Testis (tissue), 3 donors: ENCODE results near the gene INPP5A. TPM values are rescaled to one million over a fixed set of nuclear protein-coding genes. Genes with fewer than 3 reads are reported as not detected.
"Not testable (repeated sequence)": the region's sequence is repeated elsewhere in the genome, so short reads cannot be mapped to it uniquely, and the experiment has no call there.

Experiments
- DNase-seq: peaks from one replicate; pipeline ENCODE4 v3.0.0-alpha.2; 2019
- H3K27ac ChIP-seq, 2 donors: fragments of 200-600 bp; sonication (generic); one replicate each; pipeline ENCODE4 v1.5.1; 2019
- H3K27me3 ChIP-seq: fragments of 200-600 bp; sonication (generic); one replicate; pipeline ENCODE4 v1.5.1; 2019
- H3K36me3 ChIP-seq: fragments of 200-600 bp; sonication (generic); one replicate; pipeline ENCODE4 v1.5.1; 2017; ENCODE audit warnings: low read depth; ENCODE audit errors: missing control alignments
- H3K4me1 ChIP-seq: fragments of 200-600 bp; sonication (generic); one replicate; pipeline ENCODE4 v1.5.1; 2019
- H3K4me3 ChIP-seq, 2 donors: fragments of 200-600 bp; sonication (generic); one replicate each; pipeline ENCODE4 v1.5.1; 2017 to 2019
- H3K9me3 ChIP-seq: fragments of 200-600 bp; sonication (generic); one replicate; pipeline ENCODE4 v1.5.1; 2017
- POLR2A ChIP-seq: fragments of 450-650 bp; IDR thresholded peaks from one replicate; pipeline ENCODE4 v1.6.1; 2017; ENCODE audit warnings: antibody characterized with exemption, mild to moderate bottlenecking, moderate library complexity
- WGBS, 2 donors: methylation state at CpG; one replicate each; pipeline ENCODE4 v1.1.5; 2018; 5-methylcytosine and 5-hydroxymethylcytosine counted together
- intact Hi-C: fragments of 100-400 bp; cut with DNase I; formaldehyde crosslinking; loops from one replicate; pipeline ENCODE4 v1.15.1; 2023; ENCODE audit warnings: low total_unique reads
- polyA plus RNA-seq: library from polyadenylated mRNA; stranded (reverse); fragments of 350-450 nt; fragmentation: Illumina TruSeq; extraction: RNeasy Lipid Tissue Mini Kit (QIAGEN cat#74804); gene quantifications from one replicate; pipeline ENCODE4 v1.2.3, GENCODE V29; 2014; ENCODE audit warnings: low read depth, low replicate concordance; ENCODE audit not compliant: insufficient read depth
- total RNA-seq, 2 donors: library from RNA; depleted of rRNA; stranded (reverse); fragments of >200 nt; gene quantifications; one replicate each; pipeline ENCODE4 v1.2.3, GENCODE V29; 2016
- TF ChIP-seq, protein P1 (sequence below), 3 experiments: fragments of 450-650 bp in 2 of 3; fragments of 200-600 bp in 1 of 3; sonication (generic) in 1 of 3; IDR thresholded peaks; one replicate each; pipeline ENCODE4 v1.5.1; 2016 to 2019; ENCODE audit warnings: antibody characterized with exemption in 3 of 3, mild to moderate bottlenecking in 2 of 3, moderate library complexity in 1 of 3

Gene INPP5A
- total and polyA plus RNA-seq, 3 donors from 2014 or later = 54.1 to 103 (median 73.0) TPM

DNA sequence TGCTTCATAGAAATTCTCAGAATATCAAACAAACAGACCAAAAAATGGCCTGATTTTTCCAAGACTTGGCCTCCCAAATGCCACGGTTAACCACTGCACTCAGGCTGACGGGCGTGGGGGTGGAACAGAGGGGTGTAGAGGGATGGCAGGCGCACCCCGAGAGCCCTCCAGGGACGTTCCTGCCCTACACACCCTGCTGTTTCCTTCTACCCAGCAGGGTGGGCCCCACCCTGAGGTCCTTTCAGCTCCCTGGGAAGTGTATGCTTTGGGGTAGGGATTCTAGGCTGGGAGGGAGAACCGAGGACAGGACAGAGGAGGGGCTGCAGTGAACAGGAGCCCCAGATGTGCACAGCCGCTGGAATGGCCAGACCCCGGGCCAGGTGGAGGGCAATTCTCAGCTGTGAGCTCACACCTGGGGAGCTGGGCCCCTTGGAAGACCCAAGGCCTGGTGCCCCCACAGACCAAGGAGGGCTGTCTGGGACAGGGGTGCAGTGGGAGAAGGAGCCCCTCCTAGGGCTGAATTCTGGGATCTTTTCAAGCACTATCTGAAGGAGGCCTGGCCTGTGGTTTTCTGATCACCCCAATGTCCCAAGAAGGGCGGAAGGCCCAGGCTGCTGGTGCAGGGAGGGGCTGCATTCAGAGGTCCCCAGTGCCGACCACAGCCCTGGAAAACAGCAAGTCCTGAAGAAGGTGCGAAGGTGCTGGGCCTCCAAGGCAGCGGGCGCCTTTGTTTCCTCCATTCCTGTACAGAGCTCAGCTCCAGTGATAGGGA is 32.9 kb upstream of the INPP5A start:
- no peaks in the 10 kb centered on the region for H3K36me3 ChIP-seq
- peak overlapping the region in 1 of 2 donors; percentile 37 for H3K27ac ChIP-seq
- H3K9me3 ChIP-seq = no peaks in the 10 kb centered on the region
- H3K27me3 ChIP-seq = no peaks in the 10 kb centered on the region
- intact Hi-C loops = no loop called here
- no peak for TF ChIP-seq POLR2A
- TF ChIP-seq, protein P1, sequence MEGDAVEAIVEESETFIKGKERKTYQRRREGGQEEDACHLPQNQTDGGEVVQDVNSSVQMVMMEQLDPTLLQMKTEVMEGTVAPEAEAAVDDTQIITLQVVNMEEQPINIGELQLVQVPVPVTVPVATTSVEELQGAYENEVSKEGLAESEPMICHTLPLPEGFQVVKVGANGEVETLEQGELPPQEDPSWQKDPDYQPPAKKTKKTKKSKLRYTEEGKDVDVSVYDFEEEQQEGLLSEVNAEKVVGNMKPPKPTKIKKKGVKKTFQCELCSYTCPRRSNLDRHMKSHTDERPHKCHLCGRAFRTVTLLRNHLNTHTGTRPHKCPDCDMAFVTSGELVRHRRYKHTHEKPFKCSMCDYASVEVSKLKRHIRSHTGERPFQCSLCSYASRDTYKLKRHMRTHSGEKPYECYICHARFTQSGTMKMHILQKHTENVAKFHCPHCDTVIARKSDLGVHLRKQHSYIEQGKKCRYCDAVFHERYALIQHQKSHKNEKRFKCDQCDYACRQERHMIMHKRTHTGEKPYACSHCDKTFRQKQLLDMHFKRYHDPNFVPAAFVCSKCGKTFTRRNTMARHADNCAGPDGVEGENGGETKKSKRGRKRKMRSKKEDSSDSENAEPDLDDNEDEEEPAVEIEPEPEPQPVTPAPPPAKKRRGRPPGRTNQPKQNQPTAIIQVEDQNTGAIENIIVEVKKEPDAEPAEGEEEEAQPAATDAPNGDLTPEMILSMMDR (IDR thresholded peaks at IDR 0.05) = no peak
- 91 to 97% methylated on average over 9 to 14 of the region's 14 CpGs for WGBS, 2 donors
- no peak for DNase-seq
- no peak overlapping the region for H3K4me3 ChIP-seq
- H3K4me1 ChIP-seq = peaks cover 4% of the 10 kb centered on the region

DNA sequence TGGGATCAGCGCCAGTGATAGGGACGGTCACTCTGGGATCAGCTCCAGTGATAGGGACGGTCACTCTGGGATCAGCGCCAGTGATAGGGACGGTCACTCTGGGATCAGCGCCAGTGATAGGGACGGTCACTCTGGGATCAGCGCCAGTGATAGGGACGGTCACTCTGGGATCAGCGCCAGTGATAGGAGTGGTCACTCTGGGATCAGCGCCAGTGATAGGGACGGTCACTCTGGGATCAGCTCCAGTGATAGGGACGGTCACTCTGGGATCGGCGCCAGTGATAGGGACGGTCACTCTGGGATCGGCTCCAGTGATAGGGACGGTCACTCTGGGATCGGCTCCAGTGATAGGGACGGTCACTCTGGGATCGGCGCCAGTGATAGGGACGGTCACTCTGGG is 32.0 kb upstream of the INPP5A start:
- H3K4me3 ChIP-seq, H3K27me3 ChIP-seq, H3K36me3 ChIP-seq, intact Hi-C loops, H3K4me1 ChIP-seq, DNase-seq, H3K9me3 ChIP-seq: not testable (repeated sequence)
- 42 to 78% methylated on average over 11 to 13 of the region's 23 CpGs for WGBS, 2 donors
- peak overlapping the region in 1 of 2 donors; percentile 68 for H3K27ac ChIP-seq

DNA sequence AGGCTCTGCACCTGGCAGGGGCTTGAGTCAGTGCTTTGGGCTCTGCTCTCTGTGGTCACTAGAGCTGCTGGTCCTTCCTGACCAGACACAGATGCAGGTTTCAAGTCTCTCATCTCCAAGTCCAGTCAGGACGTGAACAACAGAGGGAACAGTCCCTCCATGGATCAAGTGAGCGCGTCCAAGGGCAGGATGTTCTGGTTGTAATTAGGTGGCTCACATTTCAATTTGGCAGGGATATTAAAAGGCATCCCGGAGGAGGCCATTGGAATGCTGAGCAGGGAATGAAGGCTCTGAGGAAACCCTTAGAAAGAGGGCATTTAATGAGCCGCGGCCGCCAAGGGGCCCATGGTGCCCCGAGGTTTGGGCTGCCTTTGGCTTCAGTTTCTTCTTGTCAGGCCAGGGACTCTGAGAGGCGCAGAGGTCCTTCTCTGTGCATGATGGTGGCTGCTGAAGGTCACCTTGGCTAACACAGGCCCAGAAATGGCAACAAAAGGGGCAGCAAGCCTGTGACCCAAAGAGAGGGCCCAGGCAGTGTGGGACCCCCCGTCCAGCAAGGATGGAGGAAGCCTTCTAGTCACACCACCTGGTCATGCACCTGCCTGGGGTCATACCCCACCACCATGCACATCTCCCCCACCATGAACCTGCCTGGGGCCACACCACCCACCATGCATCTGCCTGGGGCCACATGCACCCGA is 30.7 kb upstream of the INPP5A start:
- intact Hi-C loops = no loop called here
- Histone ChIP-seq H3K27ac (peak overlapping the region; percentile 4 to 83), H3K4me1 (peaks cover 4% of the 10 kb centered on the region), H3K9me3 (no peaks in the 10 kb centered on the region), H3K4me3 (no peak overlapping the region), H3K36me3 (no peaks in the 10 kb centered on the region), H3K27me3 (no peaks in the 10 kb centered on the region)
- WGBS, 2 donors = 35 to 58% methylated on average over 7 to 11 of the region's 11 CpGs
- peak; percentile 83 for DNase-seq
- TF ChIP-seq POLR2A = no peak
- TF ChIP-seq, protein P1 (IDR thresholded peaks at IDR 0.05) = no peak

DNA sequence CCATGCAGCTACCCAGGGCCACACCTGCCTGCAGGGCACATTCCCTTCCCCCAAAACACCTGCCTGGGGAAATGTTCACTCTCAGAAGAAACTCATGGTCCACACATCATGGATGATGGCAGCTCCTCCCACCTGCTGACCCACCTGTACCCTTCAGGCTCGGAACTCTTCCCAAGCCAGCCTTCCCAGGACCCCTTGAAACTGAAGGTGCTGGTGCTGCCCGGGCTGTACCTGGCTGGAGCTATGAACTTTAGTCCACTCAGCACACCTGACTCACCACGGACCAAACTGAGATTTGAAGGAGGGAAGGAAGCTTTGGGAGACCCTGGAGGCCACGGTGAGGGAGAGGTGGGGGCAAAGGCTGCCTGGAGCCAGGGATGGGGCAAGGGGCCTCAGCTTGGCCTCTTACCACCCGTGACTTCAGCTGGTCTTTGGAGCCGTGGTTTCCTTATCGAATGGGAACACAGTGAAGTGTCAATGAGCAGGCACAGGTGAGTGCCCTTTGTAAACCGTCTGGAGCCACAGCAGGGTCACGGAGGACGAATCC is 30.1 kb upstream of the INPP5A start:
- no peak overlapping the region for H3K4me3 ChIP-seq
- WGBS, 2 donors = 86 to 87% methylated on average over 9 to 10 of the region's 10 CpGs
- no peak overlapping the region for H3K27ac ChIP-seq
- no peak for DNase-seq
- no peak for TF ChIP-seq POLR2A
- TF ChIP-seq, protein P1 (IDR thresholded peaks at IDR 0.05) = no peak
- intact Hi-C loops = no loop called here
- H3K36me3 ChIP-seq = no peaks in the 10 kb centered on the region
- no peaks in the 10 kb centered on the region for H3K27me3 ChIP-seq
- H3K4me1 ChIP-seq = peaks cover 4% of the 10 kb centered on the region
- H3K9me3 ChIP-seq = no peaks in the 10 kb centered on the region

DNA sequence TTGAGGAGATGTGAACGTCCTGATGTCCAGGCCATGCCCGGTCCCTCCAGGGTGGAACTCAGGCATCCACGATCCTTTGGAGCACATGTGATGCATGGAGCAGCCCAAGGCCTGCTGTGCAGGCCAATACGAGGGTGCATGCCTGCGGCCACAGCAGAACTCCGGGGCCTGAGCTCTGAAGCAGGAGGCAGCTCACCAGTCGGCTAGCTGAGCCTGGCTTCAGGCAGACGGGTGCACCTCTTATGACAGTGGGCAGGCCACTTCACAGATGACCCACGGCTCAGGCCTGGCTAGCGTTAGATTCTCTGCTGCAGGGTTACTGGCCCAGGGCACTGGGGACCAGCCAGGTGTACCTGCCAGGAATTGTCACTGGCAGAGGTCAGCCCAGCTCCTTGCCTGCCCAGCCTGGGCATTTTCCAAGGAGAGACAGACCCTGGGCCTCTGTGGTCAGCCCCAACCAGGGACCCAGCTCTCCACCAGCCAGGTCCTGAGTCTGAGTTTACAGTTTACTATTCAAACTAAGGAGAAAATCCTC is 29.6 kb upstream of the INPP5A start:
- no peak for DNase-seq
- 88 to 89% methylated on average over 4 to 10 of the region's 10 CpGs for WGBS, 2 donors
- intact Hi-C loops = no loop called here
- Histone ChIP-seq H3K27me3 (no peaks in the 10 kb centered on the region), H3K4me1 (peaks cover 4% of the 10 kb centered on the region), H3K4me3 (no peak overlapping the region), H3K36me3 (no peaks in the 10 kb centered on the region), H3K9me3 (no peaks in the 10 kb centered on the region), H3K27ac (no peak overlapping the region)
- TF ChIP-seq, protein P1 (IDR thresholded peaks at IDR 0.05) = no peak
- TF ChIP-seq POLR2A = no peak
